SK-N-SH (cell line): Measurements from ENCODE around the gene DGKH. TPM values are rescaled to one million over a fixed set of nuclear protein-coding genes. Genes with fewer than 3 reads are reported as not detected.

Source experiments
- CTCF ChIA-PET: fragments of 300-600, 350-600 bp; formaldehyde crosslinking; extraction: SDS; loops from one replicate; lab custom pipeline; 2021; lab: Yijun Ruan, JAX
- POLR2A ChIA-PET: fragments of 350-600 bp; sonication (Branson Sonifier 250); formaldehyde crosslinking; extraction: SDS; loops from one replicate; lab custom pipeline; 2020; ENCODE audit warnings: antibody characterized with exemption, inconsistent platforms; lab: Yijun Ruan, JAX
- DNase-seq: peaks from one replicate; pipeline ENCODE4 v3.0.0; 2012
- H2AFZ ChIP-seq: fragments of 200-600 bp; sonication (generic); 2 replicates; pipeline ENCODE4 v1.8.1; 2016; ENCODE audit warnings: antibody characterized with exemption, mild to moderate bottlenecking, low read depth
- H3F3A ChIP-seq: fragments of 200-600 bp; sonication (generic); replicated peaks from 2 replicates; pipeline ENCODE3; 2016; ENCODE audit warnings: antibody characterized with exemption, mild to moderate bottlenecking; ENCODE audit not compliant: insufficient read depth
- H3K27ac ChIP-seq, 2 experiments: fragments of 200-500 bp in 1 of 2; fragments of 200-600 bp in 1 of 2; sonication (Bioruptor generic) in 1 of 2; sonication (generic), shearing (Covaris generic) in 1 of 2; 2 replicates each; pipeline versions ENCODE4 v1.5.1 to v1.6.1; 2014 to 2016; ENCODE audit warnings: low read depth in 2 of 2, inconsistent platforms in 1 of 2, low read length in 1 of 2, mild to moderate bottlenecking in 1 of 2, mixed read lengths in 1 of 2
- H3K27me3 ChIP-seq: fragments of 200-600 bp; sonication (generic), shearing (Covaris generic); 2 replicates; pipeline ENCODE4 v1.6.1; 2016; ENCODE audit warnings: mixed run types; ENCODE audit not compliant: insufficient read depth
- H3K36me3 ChIP-seq, 2 experiments: fragments of 200-500 bp in 1 of 2; fragments of 200-600 bp in 1 of 2; sonication (Bioruptor generic) in 1 of 2; sonication (generic) in 1 of 2; replicated peaks in 1 of 2; 2 replicates each; pipeline versions ENCODE3 to v1.5.1; 2014 to 2016; ENCODE audit warnings: low read length in 1 of 2, mild to moderate bottlenecking in 1 of 2; ENCODE audit not compliant: insufficient read depth in 2 of 2, control insufficient read depth in 1 of 2
- H3K4me1 ChIP-seq, 2 experiments: fragments of 200-500 bp in 1 of 2; fragments of 200-600 bp in 1 of 2; sonication (Bioruptor generic) in 1 of 2; sonication (generic), shearing (Covaris generic) in 1 of 2; 2 replicates each; pipeline versions ENCODE4 v1.5.1 to v1.6.1; 2014 to 2016; ENCODE audit warnings: low read depth in 1 of 2, low read length in 1 of 2, mixed run types in 1 of 2; ENCODE audit not compliant: insufficient read depth in 2 of 2, control insufficient read depth in 1 of 2
- H3K4me2 ChIP-seq: fragments of 200-600 bp; sonication (generic), shearing (Covaris generic); 2 replicates; pipeline ENCODE4 v1.6.1; 2017; ENCODE audit warnings: mixed run types
- H3K4me3 ChIP-seq, 2 experiments: fragments of 200-500 bp in 1 of 2; fragments of 200-600 bp in 1 of 2; sonication (Bioruptor generic) in 1 of 2; sonication (generic), shearing (Covaris generic) in 1 of 2; 2 replicates each; pipeline versions ENCODE4 v1.5.1 to v1.8.1; 2014 to 2016; ENCODE audit warnings: low read depth in 2 of 2, inconsistent platforms in 1 of 2, low read length in 1 of 2, mild to moderate bottlenecking in 1 of 2, mixed read lengths in 1 of 2, moderate library complexity in 1 of 2
- H3K79me2 ChIP-seq: fragments of 200-600 bp; sonication (generic); 2 replicates; pipeline ENCODE4 v1.8.1; 2017; ENCODE audit warnings: mild to moderate bottlenecking; ENCODE audit not compliant: insufficient read depth
- H3K9ac ChIP-seq: fragments of 200-600 bp; sonication (generic); 2 replicates; pipeline ENCODE4 v1.6.1; 2017; ENCODE audit warnings: mixed run types
- H3K9me2 ChIP-seq: fragments of 200-600 bp; sonication (generic); 2 replicates; pipeline ENCODE4 v1.6.1; 2017; ENCODE audit warnings: mixed run types
- H3K9me3 ChIP-seq: fragments of 200-600 bp; sonication (generic); 2 replicates; pipeline ENCODE4 v1.6.1; 2017; ENCODE audit warnings: mixed run types, mild to moderate bottlenecking, moderate library complexity
- H4K20me1 ChIP-seq: fragments of 200-600 bp; sonication (generic); 2 replicates; pipeline ENCODE4 v1.6.1; 2017; ENCODE audit warnings: mild to moderate bottlenecking, mixed run types; ENCODE audit not compliant: insufficient read depth
- ELF1 ChIP-seq: IDR thresholded peaks from 2 replicates; pipeline ENCODE4 v1.4.0; 2012
- EP300 ChIP-seq, 2 experiments: IDR thresholded peaks; 2 replicates each; pipeline versions ENCODE4 v1.4.0 to v1.6.1; 2012; ENCODE audit warnings: borderline replicate concordance in 1 of 2, low read depth in 1 of 2, low read length in 1 of 2
- EZH2phosphoT487 ChIP-seq: fragments of 200-600 bp; sonication (generic); IDR thresholded peaks from 2 replicates; pipeline ENCODE4 v1.6.1; 2017; ENCODE audit warnings: low read depth, mixed run types, mild to moderate bottlenecking, antibody characterized with exemption, moderate library complexity, borderline replicate concordance
- FOXM1 ChIP-seq: IDR thresholded peaks from 2 replicates; pipeline ENCODE4 v1.4.0; 2012; ENCODE audit warnings: low read depth, mild to moderate bottlenecking
- GABPA ChIP-seq: IDR thresholded peaks from 2 replicates; pipeline ENCODE4 v1.4.0; 2012; ENCODE audit warnings: low read depth, mild to moderate bottlenecking
- MAX ChIP-seq: IDR thresholded peaks from 2 replicates; pipeline ENCODE4 v1.4.0; 2012; ENCODE audit warnings: low read depth
- NFIC ChIP-seq: IDR thresholded peaks from 2 replicates; pipeline ENCODE4 v1.4.0; 2012; ENCODE audit warnings: borderline replicate concordance
- POLR2AphosphoS5 ChIP-seq: IDR thresholded peaks from 2 replicates; pipeline ENCODE4 v1.6.1; 2012; ENCODE audit warnings: low read depth, low read length
- RCOR1 ChIP-seq: fragments of 150-350 bp; IDR thresholded peaks from 2 replicates; pipeline ENCODE4 v1.6.1; 2017; ENCODE audit warnings: antibody characterized with exemption, low read length
- RFX5 ChIP-seq: IDR thresholded peaks from 2 replicates; pipeline ENCODE4 v1.6.1; 2012; ENCODE audit warnings: mild to moderate bottlenecking, improper control_type of control experiment, low read length
- SMC3 ChIP-seq: IDR thresholded peaks from 2 replicates; pipeline ENCODE4 v1.6.1; 2012; ENCODE audit warnings: low read depth, low read length, improper control_type of control experiment
- TAF1 ChIP-seq: IDR thresholded peaks from 2 replicates; pipeline ENCODE4 v1.6.1; 2012; ENCODE audit warnings: low read depth, mild to moderate bottlenecking, low read length, moderate library complexity, borderline replicate concordance
- TCF12 ChIP-seq: IDR thresholded peaks from 2 replicates; pipeline ENCODE4 v1.4.0; 2012
- USF2 ChIP-seq: fragments of 150-350 bp; IDR thresholded peaks from 2 replicates; pipeline ENCODE4 v1.6.1; 2017; ENCODE audit warnings: antibody characterized with exemption, low read length, low read depth, borderline replicate concordance
- YY1 ChIP-seq: IDR thresholded peaks from 2 replicates; pipeline ENCODE4 v1.4.0; 2012; ENCODE audit warnings: low read depth, mild to moderate bottlenecking
- whole genome bisulfite sequencing: methylation state at CpG from one replicate; pipeline ENCODE4 v1.1.6; 2017; ENCODE audit warnings: low lambda C conversion rate; 5-methylcytosine and 5-hydroxymethylcytosine counted together
- polyA plus RNA-seq, 3 experiments: library from polyadenylated mRNA; depleted of rRNA; stranded (reverse); fragments of >200 nt; gene quantifications; 2 replicates each; pipeline ENCODE4 v1.2.3, GENCODE V29; 2012
- TF ChIP-seq, protein P1 (sequence below): IDR thresholded peaks from 2 replicates; pipeline ENCODE4 v1.6.1; 2012; ENCODE audit warnings: mild to moderate bottlenecking, low read depth, low read length, moderate library complexity
- TF ChIP-seq, protein P2 (sequence below): fragments of 200-600 bp; sonication (generic); IDR thresholded peaks from 2 replicates; pipeline ENCODE4 v1.6.1; 2017; ENCODE audit warnings: antibody characterized with exemption, mild to moderate bottlenecking, moderate library complexity
- TF ChIP-seq, protein P3 (sequence below): IDR thresholded peaks from 2 replicates; pipeline ENCODE4; 2012
- TF ChIP-seq, protein P4 (sequence below): IDR thresholded peaks from 2 replicates; pipeline ENCODE4 v1.4.0; 2012; ENCODE audit warnings: low read depth, borderline replicate concordance

DGKH gene
- polyA plus RNA-seq, 1 of the 3 experiments (the other 2 are of a cell fraction): 2.5 TPM

DNA sequence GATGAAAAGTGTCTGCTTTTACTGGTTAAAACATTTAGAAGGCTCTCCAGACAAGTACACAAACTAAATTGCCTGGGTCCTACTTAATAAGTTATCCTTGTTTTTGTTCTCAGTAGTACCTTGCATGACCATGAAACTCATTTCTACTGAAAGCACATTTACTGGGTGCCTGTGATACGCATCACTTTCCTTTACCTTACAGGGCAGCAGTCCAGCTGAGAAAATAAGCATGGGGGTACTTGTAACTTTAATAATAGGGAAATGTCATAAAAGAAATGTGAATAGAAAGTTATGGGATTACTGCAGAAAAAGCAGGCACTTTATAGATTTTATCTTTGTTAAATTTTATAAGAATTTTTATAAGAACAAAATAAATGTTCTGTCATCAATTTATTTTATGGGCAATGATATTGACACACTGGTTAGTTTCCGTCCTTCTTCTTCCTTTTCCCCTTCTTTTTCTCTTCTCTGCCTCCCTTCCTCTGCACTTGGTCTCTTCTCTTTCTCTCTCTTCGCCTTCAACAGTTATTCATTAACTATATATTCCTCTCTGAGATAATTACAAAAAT, 116.2 kb downstream of the DGKH start:
- Histone ChIP-seq H4K20me1 (no peaks in the 10 kb centered on the region), H3K4me2 (no peak overlapping the region), H3K9ac (no peak overlapping the region), H2AFZ (no peak overlapping the region), H3K4me3 (no peak overlapping the region), H3K27ac (no peak overlapping the region), H3K36me3 (peaks cover 39 to 56% of the 10 kb centered on the region in 2 experiments), H3K9me2 (no peaks in the 10 kb centered on the region), H3F3A (peaks cover 4% of the 10 kb centered on the region), H3K27me3 (no peaks in the 10 kb centered on the region), H3K9me3 (no peaks in the 10 kb centered on the region), H3K79me2 (no peaks in the 10 kb centered on the region), H3K4me1 (no peaks in the 10 kb centered on the region)
- ChIA-PET CTCF (interaction anchor here (1.3 kb wide), 1 partner anchor 497 kb away, joined by 3 read pairs; no protein-coding TSS in a partner anchor), POLR2A (no interaction called here)
- no peak for DNase-seq
- TF ChIP-seq USF2 (no peak), POLR2AphosphoS5 (no peak), GABPA (no peak), RFX5 (no peak), SMC3 (no peak), FOXM1 (no peak), TAF1 (no peak), EZH2phosphoT487 (no peak), NFIC (no peak), TCF12 (no peak), YY1 (no peak), MAX (no peak), ELF1 (no peak), RCOR1 (no peak), EP300 (IDR thresholded peaks at IDR 0.05; ENCODE audit: borderline replicate concordance in 1 of 2, low read depth in 1 of 2, low read length in 1 of 2) (no peak)
- TF ChIP-seq, protein P1, sequence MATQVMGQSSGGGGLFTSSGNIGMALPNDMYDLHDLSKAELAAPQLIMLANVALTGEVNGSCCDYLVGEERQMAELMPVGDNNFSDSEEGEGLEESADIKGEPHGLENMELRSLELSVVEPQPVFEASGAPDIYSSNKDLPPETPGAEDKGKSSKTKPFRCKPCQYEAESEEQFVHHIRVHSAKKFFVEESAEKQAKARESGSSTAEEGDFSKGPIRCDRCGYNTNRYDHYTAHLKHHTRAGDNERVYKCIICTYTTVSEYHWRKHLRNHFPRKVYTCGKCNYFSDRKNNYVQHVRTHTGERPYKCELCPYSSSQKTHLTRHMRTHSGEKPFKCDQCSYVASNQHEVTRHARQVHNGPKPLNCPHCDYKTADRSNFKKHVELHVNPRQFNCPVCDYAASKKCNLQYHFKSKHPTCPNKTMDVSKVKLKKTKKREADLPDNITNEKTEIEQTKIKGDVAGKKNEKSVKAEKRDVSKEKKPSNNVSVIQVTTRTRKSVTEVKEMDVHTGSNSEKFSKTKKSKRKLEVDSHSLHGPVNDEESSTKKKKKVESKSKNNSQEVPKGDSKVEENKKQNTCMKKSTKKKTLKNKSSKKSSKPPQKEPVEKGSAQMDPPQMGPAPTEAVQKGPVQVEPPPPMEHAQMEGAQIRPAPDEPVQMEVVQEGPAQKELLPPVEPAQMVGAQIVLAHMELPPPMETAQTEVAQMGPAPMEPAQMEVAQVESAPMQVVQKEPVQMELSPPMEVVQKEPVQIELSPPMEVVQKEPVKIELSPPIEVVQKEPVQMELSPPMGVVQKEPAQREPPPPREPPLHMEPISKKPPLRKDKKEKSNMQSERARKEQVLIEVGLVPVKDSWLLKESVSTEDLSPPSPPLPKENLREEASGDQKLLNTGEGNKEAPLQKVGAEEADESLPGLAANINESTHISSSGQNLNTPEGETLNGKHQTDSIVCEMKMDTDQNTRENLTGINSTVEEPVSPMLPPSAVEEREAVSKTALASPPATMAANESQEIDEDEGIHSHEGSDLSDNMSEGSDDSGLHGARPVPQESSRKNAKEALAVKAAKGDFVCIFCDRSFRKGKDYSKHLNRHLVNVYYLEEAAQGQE: no peak
- TF ChIP-seq, protein P2, sequence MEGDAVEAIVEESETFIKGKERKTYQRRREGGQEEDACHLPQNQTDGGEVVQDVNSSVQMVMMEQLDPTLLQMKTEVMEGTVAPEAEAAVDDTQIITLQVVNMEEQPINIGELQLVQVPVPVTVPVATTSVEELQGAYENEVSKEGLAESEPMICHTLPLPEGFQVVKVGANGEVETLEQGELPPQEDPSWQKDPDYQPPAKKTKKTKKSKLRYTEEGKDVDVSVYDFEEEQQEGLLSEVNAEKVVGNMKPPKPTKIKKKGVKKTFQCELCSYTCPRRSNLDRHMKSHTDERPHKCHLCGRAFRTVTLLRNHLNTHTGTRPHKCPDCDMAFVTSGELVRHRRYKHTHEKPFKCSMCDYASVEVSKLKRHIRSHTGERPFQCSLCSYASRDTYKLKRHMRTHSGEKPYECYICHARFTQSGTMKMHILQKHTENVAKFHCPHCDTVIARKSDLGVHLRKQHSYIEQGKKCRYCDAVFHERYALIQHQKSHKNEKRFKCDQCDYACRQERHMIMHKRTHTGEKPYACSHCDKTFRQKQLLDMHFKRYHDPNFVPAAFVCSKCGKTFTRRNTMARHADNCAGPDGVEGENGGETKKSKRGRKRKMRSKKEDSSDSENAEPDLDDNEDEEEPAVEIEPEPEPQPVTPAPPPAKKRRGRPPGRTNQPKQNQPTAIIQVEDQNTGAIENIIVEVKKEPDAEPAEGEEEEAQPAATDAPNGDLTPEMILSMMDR: no peak
- TF ChIP-seq, protein P3, sequence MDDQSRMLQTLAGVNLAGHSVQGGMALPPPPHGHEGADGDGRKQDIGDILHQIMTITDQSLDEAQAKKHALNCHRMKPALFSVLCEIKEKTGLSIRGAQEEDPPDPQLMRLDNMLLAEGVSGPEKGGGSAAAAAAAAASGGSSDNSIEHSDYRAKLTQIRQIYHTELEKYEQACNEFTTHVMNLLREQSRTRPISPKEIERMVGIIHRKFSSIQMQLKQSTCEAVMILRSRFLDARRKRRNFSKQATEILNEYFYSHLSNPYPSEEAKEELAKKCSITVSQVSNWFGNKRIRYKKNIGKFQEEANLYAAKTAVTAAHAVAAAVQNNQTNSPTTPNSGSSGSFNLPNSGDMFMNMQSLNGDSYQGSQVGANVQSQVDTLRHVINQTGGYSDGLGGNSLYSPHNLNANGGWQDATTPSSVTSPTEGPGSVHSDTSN: no peak
- TF ChIP-seq, protein P4, sequence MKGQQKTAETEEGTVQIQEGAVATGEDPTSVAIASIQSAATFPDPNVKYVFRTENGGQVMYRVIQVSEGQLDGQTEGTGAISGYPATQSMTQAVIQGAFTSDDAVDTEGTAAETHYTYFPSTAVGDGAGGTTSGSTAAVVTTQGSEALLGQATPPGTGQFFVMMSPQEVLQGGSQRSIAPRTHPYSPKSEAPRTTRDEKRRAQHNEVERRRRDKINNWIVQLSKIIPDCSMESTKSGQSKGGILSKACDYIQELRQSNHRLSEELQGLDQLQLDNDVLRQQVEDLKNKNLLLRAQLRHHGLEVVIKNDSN: no peak
- 95% methylated on average over 3 of the region's 3 CpGs for WGBS
